HG02943 (cell line): Measurements from ENCODE around the gene KRTAP5-2.
"Not testable (repeated sequence)": the region's sequence is repeated elsewhere in the genome, so short reads cannot be mapped to it uniquely, and the experiment has no call there.

ENCODE experiments used
- ATAC-seq: cut with Tn5 transposase; IDR thresholded peaks from one replicate; pipeline ENCODE4 v1.9.1; 2021; ENCODE audit warnings: mild to moderate bottlenecking, low read depth, moderate library complexity; ENCODE audit not compliant: unreplicated experiment

KRTAP5-2 gene

GRCh38 chr11:1592628-1593027, 5.5 kb downstream of the KRTAP5-2 start:
- ATAC-seq = no peak

GRCh38 chr11:1589996-1590395, 8.1 kb downstream of the KRTAP5-2 start:
- no peak for ATAC-seq

- not testable (repeated sequence) for ATAC-seq
Measured at GRCh38 chr11:1589191-1589963, 8.7 kb downstream of the KRTAP5-2 start.

DNA sequence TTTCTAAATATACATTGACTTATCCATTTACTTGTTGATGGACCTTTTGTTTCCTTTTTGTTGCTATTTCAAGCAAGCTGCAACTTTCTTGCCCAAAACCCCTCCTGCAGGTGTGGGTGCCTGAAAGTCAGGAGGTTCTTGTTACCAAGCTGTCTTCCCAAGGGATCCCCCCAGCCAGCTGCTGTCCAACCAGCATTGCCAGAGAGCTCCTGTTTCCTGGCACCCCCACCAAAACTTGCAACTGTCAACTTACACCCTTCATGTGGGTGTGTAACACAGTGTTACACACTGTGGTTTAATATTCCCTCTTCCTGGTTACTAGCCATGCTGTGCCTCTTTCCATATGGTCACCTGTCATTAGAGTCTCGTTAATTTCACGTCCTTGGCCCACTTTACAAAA, 11.4 kb downstream of the KRTAP5-2 start:
- no peak for ATAC-seq

DNA sequence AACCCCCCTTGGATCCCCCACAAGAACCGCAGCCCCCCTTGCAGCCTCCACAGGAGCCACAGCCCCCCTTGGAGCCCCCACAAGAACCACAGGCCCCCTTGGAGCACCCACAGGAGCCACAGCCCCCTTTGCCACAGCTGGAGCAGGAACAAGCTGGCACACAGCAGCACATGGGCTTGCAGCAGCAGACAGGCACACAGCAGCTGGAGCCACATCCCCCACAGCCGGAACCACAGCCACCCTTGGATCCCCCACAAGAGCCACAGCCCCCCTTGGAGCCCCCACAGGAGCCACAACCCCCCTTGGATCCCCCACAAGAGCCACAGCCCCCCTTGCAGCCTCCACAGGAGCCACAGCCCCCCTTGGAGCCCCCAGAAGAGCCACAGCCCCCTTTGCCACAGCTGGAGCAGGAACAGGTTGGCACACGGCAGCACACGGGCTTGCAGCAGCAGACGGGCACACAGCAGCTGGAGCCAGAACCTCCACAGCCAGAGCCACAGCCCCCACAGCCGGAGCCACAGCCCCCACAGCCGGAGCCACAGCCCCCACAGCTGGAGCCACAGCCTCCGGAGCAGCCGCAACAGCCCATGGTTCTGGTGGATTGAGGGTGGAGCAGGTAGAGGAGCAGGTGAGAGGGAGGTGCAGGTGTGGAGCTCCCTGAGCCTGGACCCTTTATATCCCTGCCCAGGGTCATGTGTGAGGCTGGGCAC, 13.3 kb downstream of the KRTAP5-2 start, which contains the start of gene KRTAP5-1:
Gene KRTAP5-1 (minus strand): TSS at position 623 of the 710 bp plus-strand sequence. CDS start 34 bp downstream, at position 589.
- ATAC-seq = not testable (repeated sequence)

DNA sequence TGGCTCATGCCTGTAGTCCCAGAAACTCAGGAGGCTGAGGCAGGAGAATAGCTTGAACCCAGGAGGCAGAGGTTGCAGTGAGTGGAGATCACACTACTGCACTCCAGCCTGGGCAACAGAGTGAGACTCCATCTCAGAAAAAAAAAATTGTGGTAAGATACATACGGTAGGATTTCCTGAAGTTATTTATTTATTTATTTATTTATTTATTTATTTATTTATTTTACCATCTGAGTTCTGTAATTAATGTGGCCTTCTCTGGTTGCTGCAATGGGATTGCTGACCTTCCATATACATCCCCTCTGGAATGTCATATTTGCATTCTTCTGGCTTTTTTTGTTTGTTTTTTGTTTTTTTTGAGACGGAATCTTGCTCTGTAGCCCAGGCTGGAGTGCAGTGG, 15.2 kb downstream of the KRTAP5-2 start:
- not testable (repeated sequence) for ATAC-seq

DNA sequence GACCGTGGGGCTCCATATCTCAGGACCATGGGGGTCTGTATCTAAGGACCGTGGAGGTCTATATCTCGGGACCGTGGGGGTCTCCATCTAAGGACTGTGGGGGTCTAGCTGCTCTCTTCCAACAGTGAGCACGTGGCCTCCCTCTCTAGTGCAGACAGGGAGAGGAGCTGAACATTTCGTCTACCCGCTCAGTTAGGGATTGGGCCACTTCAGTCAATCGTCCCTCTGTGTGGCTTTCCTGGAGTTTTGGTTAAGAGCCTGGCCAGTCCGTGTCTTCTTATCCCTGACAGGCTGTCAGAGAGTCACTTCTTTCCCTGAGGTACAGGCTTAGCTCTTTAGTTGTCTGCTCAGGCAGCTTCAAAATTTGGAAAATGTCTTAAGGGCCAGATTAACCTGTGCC, 16.1 kb downstream of the KRTAP5-2 start:
- ATAC-seq = no peak

DNA sequence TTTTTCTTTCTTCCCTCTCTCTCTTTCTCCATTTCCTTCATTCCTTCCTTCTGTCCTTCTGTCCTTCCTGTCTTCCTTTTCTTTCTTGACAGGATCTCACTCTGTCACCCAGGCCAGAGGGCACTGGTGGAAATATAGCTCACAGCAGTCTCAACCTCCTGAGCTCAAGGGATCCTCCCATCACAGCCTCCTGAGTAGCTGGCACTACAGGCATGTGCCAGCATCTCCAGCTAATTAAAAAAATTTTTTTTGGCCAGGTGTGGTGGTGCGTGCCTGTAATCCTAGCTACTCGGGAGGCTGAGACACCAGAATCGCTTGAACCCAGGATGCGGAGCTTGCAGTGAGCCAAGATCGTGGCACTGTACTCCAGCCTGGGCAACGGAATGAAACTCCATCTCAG, 21.3 kb downstream of the KRTAP5-2 start:
- ATAC-seq = no peak

DNA sequence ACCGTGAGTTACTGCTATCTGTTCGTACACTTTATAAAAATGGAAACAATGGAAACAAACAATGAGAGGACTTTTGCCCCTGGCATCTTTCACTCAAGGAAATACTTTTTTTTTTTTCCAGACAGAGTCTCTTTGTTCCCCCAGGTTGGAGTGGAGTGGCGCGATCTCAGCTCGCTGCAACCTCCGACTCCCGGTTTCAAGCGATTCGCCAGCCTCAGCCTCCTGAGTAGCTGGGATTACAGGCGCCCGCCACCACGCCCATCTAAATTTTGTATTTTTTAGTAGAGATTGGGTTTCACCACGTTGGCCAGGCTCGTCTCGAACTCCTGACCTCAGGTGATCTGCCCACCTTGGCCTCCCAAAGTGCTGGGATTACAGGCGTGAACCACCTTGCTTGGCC, 22.3 kb downstream of the KRTAP5-2 start:
- not testable (repeated sequence) for ATAC-seq

- ATAC-seq = no peak
Measured at GRCh38 chr11:1574933-1575242, 23.2 kb downstream of the KRTAP5-2 start.

GRCh38 chr11:1574238-1574932, 23.7 kb downstream of the KRTAP5-2 start:
- ATAC-seq = no peak

GRCh38 chr11:1573903-1574237, 24.2 kb downstream of the KRTAP5-2 start:
- no peak for ATAC-seq

GRCh38 chr11:1573077-1573902, 24.8 kb downstream of the KRTAP5-2 start:
- no peak for ATAC-seq

DNA sequence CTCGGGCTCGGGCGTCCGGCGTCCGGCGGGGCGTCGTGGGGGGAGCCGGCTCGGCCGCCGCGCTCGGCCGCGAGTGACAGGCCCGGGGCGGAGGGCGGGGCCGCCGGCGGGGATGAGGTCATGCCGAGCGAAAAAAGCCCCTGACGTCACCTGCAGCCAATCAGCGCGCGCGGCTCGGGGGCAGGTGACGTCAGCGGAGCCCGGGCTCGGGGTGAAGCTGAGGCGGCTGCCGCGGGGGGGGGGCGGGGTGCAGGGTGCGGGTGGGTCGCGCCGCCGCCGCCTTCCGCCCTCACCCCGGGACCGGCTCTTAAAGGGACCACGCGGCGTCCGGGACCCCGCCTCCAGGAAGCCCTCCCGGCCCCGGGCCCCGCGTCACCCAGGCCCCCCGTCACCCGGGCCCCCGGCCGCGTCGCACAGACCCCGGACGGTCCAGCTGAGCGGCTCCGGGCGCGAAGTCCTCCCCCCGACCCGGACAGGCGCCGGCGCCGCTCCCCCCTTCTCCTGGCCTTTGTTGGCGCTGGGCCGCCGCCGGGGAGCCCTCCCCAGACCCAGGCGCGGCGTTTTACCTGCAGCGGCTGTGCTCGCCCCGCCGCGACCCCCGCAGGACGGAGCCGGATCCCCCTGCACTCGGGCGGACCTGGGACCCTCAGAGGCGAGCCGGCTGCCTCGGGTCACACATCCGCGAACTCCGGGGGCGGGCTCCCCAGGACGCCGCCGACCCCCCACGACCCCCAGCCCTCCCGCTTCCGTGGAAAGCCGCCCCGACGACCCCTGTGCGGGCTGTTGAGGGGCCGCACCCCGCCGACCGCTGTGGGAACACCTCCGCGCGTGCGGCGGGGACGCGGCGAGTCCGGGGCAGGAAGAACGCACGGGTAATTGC, 25.7 kb downstream of the KRTAP5-2 start, which contains the start of gene DUSP8:
Gene DUSP8 (minus strand): TSS at position 75 of the 880 bp plus-strand sequence. CDS start 6,445 bp downstream, outside the sequence.
- ATAC-seq = no peak

GRCh38 chr11:1571760-1572196, 26.3 kb downstream of the KRTAP5-2 start:
- no peak for ATAC-seq

GRCh38 chr11:1570896-1571759, 27.0 kb downstream of the KRTAP5-2 start:
- no peak for ATAC-seq

DNA sequence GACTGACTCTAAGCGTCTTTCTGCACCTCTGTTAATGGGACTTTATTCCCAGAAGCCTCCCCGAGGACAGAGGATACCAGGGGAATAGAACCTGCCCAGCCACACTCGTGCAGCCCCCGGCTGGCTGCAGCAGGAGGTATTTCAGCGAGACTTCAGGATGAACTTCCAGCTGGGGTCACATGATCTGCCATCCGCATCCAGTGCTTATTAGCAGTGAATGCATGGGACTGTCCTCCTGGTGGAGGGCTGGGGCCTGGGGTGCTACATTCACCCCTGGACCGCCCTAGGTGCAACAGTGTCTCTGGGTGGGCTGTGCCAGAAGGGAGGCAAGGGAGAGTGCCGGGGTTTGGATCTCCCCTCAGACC, 27.6 kb downstream of the KRTAP5-2 start:
- ATAC-seq = no peak

GRCh38 chr11:1570001-1570453, 28.1 kb downstream of the KRTAP5-2 start:
- no peak for ATAC-seq
